Measurements from ENCODE around the gene ACOXL. TPM values are rescaled to one million over a fixed set of nuclear protein-coding genes. Genes with fewer than 3 reads are reported as not detected.

ACOXL gene
- total RNA-seq, 2 experiments from 2014 or later, result 0.20 to 0.96 TPM

DNA sequence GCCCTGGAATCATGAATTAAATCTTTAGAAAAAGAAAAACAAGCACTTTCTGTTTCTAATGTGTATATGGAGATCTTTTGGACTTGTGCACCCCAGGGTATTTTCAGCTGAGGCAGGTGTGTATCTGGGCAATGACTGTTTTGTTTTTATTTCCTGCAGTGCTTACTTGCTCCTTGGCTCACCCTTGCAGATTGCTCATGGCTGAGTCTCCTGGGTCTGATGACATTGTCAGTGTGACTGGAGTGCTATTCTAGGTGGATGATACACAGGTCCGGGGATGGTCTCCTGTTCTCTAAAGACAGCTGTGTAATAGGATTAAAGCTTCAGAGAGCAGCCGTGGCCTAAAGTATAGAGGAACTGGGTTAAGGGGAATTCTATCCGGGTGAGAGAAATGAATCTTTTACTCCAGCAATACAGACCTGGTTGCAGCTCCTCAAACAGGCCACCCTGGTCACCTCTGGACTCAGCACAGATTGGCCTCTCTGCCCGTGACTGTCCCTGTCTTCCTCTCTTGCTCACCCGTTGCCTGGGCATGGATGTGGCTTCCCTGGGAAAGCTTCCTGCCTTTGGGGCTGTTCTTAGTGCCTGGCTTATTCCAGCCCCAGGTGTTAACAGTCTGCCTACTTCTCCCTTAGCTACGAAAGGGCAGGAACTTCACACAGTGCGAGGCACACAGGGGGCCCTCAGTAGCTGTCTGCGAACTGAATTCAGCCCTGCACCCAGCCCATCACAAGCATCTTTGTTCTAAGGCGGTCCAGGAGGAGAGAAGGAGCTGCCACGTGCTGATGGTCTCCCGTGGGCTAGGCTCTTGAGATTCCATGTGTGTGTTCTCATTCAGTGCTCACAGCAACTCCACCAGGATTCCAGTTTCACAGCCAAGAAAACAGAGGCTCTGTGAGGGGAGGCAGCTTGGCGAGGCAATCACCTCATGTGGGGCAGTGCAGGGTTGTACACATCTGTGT is 84.3 kb downstream of the ACOXL start:
- Mint-ChIP-seq H3K36me3 (no peaks in the 10 kb centered on the region), H3K4me3 (no peak overlapping the region), H3K27ac (no peak overlapping the region), H3K27me3 (peaks cover 64% of the 10 kb centered on the region), H3K4me1 (peaks cover 8% of the 10 kb centered on the region), H3K9me3 (ENCODE audit: low read depth) (no peaks in the 10 kb centered on the region)
- no peak for ATAC-seq
- CTCF ChIA-PET, result no interaction called here
- no peak for DNase-seq

DNA sequence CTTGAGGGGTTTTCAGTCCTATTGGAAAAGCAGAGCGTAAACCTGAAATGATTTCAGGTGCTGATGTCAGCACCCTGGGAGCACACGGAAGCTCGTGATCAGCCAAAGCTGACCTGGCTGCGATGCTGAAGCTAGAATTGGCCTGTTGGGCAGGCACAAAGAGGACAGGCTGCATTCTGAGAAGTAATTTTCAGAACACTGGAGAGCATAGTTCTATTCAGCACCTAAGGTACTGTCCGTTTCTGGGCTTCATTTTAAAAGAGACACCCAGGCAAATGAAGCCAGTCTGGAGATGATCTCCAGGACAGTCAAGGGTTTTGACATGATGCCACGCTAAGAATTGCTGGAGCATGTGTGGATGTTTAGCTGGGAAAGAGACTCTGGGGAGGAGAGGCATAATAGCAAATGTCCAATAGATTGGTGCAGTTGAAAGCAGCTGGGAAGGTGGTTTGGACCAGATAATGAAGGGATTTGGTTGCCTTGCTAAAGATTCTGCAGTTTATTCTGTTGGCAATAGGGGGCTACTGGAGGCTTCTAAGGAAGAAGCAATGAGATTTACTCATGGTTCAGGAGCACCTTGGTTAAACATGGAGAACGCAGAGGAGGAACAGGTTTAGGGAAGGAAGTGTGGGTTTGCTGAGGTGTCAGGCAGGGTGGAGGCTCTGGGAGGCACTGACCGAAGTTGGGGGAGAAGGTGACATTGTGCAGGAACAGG is 86.6 kb downstream of the ACOXL start:
- Mint-ChIP-seq H3K36me3 (peaks cover 1% of the 10 kb centered on the region), H3K4me3 (no peak overlapping the region), H3K27me3 (peaks cover 64% of the 10 kb centered on the region), H3K9me3 (ENCODE audit: low read depth) (peaks cover 3% of the 10 kb centered on the region), H3K4me1 (peaks cover 3% of the 10 kb centered on the region), H3K27ac (no peak overlapping the region)
- CTCF ChIA-PET, result interaction anchor here (1.5 kb wide), 1 partner anchor 299 kb away, joined by 4 read pairs; no protein-coding TSS in a partner anchor
- ATAC-seq (no peak), DNase-seq (no peak)

DNA sequence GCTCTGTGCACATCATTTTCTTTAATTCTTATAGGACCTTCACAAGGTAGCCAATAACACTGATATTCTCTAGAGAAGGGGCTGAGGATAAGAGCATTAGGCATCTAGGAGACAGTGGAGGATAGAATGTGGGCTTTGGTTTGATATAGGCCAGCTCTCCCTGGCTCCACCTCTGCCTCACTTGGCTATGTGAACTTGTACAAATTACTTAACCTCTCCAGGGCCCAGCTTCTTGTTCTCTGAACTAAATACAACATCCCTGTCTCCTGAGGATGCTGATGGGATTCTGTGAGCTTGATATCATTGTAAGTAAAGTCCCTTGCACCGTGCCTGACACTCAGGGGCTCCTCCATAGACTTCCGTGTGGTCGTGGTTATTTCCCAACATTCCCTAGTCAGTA is 87.3 kb downstream of the ACOXL start:
- H3K27ac Mint-ChIP-seq, result no peak overlapping the region
- no peak overlapping the region for H3K4me3 Mint-ChIP-seq
- no peak for DNase-seq

DNA sequence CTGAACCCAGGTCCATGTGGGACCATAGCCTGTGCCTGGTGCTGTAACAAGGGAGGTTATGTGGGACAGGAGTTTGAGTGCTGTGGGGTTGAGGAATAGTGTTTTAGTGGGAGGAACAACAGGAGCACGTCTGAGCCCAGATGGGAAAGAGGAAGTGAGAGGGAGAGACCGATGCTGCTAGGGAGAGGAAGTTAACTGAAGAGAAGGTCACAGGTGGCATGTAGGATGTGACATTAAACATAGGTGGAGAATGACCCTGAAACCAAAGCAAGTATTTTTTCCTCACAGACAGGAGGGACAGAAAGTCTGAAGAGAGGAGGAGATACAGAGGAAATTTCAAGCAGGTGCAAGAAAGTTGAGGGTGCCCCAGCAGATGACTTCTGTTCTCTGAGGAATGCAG is 87.8 kb downstream of the ACOXL start:
- no peak for DNase-seq
- Mint-ChIP-seq H3K36me3 (peaks cover 1% of the 10 kb centered on the region), H3K9me3 (ENCODE audit: low read depth) (peaks cover 10% of the 10 kb centered on the region), H3K4me3 (no peak overlapping the region), H3K4me1 (peaks cover 3% of the 10 kb centered on the region), H3K27me3 (peaks cover 69% of the 10 kb centered on the region), H3K27ac (no peak overlapping the region)
- CTCF ChIA-PET, result interaction anchor here (1.2 to 1.5 kb wide), 2 partner anchors 33 to 297 kb away, joined by 3 to 4 read pairs; no protein-coding TSS in a partner anchor
- no peak for ATAC-seq

More for the DNA sequence above, 87.3 kb downstream of the ACOXL start:
- Mint-ChIP-seq H3K27me3 (peaks cover 68% of the 10 kb centered on the region), H3K36me3 (peaks cover 1% of the 10 kb centered on the region), H3K9me3 (ENCODE audit: low read depth) (peaks cover 6% of the 10 kb centered on the region), H3K4me1 (peaks cover 3% of the 10 kb centered on the region)
- no peak for ATAC-seq
- CTCF ChIA-PET, result interaction anchor here (1.5 kb wide), 1 partner anchor 298 kb away, joined by 4 read pairs; no protein-coding TSS in a partner anchor

DNA sequence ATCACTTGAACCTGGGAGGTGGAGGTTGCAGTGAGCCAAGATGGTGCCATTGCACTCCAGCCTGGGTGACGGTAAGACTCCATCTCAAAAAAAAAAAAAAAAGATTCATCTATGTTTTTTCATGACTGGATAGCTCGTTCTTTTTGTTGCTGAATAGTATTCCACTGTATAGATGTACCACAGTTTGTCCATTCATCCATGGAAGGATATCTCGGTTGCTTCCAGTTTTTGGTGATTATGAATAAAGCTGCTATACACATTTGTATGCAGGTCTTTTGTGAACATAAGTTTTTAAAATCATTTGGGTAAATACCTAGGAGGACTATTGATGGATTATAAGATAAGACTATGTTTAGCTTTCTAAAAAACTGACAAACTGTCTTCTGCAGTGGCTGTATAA is 90.8 kb downstream of the ACOXL start:
- H3K9me3 Mint-ChIP-seq (ENCODE audit: low read depth), result peaks cover 10% of the 10 kb centered on the region
- DNase-seq (no peak), ATAC-seq (no peak)
- H3K4me3 Mint-ChIP-seq, result no peak overlapping the region
- H3K27me3 Mint-ChIP-seq, result peaks cover 64% of the 10 kb centered on the region
- H3K36me3 Mint-ChIP-seq, result peaks cover 1% of the 10 kb centered on the region
- no peak overlapping the region for H3K27ac Mint-ChIP-seq
- peaks cover 5% of the 10 kb centered on the region for H3K4me1 Mint-ChIP-seq
- CTCF ChIA-PET, result interaction anchor here (0.7 to 1.2 kb wide), 2 partner anchors 11 to 17 kb away, joined by 3 to 4 read pairs; no protein-coding TSS in a partner anchor

DNA sequence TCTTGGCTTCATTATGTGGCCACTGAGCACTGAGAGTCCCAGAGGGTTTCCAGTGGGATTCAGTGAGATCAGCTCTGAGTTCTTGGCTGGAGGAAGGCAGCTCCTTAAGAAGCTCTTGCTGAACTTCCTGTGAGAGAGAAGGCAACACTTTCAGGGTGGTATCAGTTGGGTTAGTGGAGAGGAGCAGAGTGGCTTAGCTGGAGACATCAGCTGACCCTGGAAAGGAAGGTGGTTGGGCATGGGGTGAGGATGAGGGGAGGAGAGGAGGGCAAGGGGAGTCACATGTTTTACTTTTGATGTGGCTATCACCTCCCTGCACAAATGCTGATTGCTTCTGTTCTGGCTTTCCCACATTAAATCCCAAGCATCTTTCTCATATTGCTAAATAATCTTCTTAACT is 95.1 kb downstream of the ACOXL start:
- DNase-seq (no peak), ATAC-seq (no peak)
- H3K36me3 Mint-ChIP-seq, result peaks cover 1% of the 10 kb centered on the region
- CTCF ChIA-PET, result interaction anchor here (0.9 kb wide), 1 partner anchor 14 kb away, joined by 3 read pairs; no protein-coding TSS in a partner anchor
- H3K4me3 Mint-ChIP-seq, result no peak overlapping the region
- peaks cover 2% of the 10 kb centered on the region for H3K4me1 Mint-ChIP-seq
- peaks cover 51% of the 10 kb centered on the region for H3K27me3 Mint-ChIP-seq
- peaks cover 10% of the 10 kb centered on the region for H3K9me3 Mint-ChIP-seq (ENCODE audit: low read depth)
- no peak overlapping the region for H3K27ac Mint-ChIP-seq

DNA sequence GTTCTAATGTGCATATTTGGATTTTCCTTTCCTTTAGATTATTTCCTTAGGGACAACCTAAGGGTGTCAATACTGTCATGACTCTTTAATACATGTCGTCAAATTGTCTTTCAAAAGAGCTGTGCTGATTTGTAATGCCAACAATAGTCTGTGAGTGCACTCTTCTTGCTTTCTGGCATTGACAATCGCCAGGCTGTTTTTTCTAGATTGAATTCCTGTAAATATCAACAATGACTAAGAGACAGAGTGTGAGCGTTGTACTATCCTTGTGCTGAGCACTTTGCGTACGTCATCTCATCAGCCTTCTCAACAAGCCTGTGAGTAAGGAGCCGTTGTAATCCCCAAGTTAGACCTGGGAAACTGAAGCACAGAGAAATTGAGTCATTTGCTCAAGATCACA is 96.0 kb downstream of the ACOXL start:
- Mint-ChIP-seq H3K4me3 (no peak overlapping the region), H3K27me3 (peaks cover 55% of the 10 kb centered on the region), H3K36me3 (peaks cover 1% of the 10 kb centered on the region), H3K27ac (no peak overlapping the region), H3K9me3 (ENCODE audit: low read depth) (peaks cover 10% of the 10 kb centered on the region), H3K4me1 (peaks cover 2% of the 10 kb centered on the region)
- CTCF ChIA-PET, result no interaction called here
- DNase-seq (no peak), ATAC-seq (no peak)

DNA sequence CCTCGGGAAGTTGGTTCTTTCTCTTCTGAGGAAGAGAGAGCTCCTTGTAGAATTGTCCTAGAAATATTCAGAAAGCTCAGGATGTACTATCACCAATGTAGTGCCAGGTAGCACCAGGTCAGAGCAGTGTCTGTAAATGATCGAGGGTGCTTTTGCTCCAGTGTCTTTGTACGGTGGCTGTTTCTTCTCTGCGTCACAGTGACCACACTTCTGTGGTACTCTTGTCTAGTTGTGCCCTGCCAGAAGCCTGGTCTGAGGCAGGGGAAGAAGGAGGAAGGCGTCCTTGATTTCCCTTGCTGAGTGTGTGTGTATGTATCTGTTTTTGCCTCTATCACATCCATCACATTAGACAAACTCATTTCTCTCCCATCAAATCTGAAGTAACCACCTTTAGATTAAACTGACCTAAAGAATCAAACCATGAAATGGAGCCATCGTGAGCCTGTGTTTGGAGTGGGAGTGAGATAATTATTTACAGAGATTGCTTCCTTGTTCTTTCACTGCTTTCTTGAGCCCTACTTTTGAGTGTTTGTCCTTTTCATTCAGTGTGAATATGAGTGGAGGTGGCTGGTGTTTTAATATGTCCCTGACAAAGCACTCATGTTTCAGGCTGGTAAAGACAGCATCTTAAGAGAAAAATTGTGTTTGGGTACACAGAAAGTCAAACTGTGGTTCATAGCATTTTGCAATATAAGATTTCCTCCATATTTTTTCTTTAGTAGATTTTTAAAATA is 97.2 kb downstream of the ACOXL start:
- H3K4me1 Mint-ChIP-seq, result peaks cover 2% of the 10 kb centered on the region
- DNase-seq (no peak), ATAC-seq (no peak)
- H3K27ac Mint-ChIP-seq, result no peak overlapping the region
- CTCF ChIA-PET, result no interaction called here
- no peaks in the 10 kb centered on the region for H3K36me3 Mint-ChIP-seq
- H3K4me3 Mint-ChIP-seq, result no peak overlapping the region
- H3K27me3 Mint-ChIP-seq, result peaks cover 58% of the 10 kb centered on the region
- H3K9me3 Mint-ChIP-seq (ENCODE audit: low read depth), result peaks cover 5% of the 10 kb centered on the region

DNA sequence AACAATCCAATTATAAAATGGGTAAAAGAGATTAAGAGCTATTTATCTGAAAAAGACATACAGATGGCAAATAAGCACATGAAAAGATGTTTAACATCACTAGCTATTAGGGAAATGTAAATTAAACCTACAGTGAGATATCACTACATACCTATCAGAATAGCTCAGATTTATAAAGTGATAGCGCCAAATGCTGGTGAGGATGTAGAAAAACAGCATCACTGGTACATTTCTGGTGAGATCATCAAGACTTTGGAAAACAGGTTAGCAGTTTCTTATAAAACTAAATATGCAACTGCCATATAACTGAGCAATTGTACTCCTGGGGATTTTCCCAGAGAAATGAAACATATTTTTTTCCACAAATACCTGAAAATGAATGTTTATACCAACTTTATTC is 100.4 kb downstream of the ACOXL start:
- no peaks in the 10 kb centered on the region for H3K36me3 Mint-ChIP-seq
- peaks cover 43% of the 10 kb centered on the region for H3K27me3 Mint-ChIP-seq
- CTCF ChIA-PET, result no interaction called here
- ATAC-seq, result no peak
- no peaks in the 10 kb centered on the region for H3K9me3 Mint-ChIP-seq (ENCODE audit: low read depth)
- H3K4me3 Mint-ChIP-seq, result no peak overlapping the region
- no peaks in the 10 kb centered on the region for H3K4me1 Mint-ChIP-seq
- no peak for DNase-seq
- no peak overlapping the region for H3K27ac Mint-ChIP-seq

DNA sequence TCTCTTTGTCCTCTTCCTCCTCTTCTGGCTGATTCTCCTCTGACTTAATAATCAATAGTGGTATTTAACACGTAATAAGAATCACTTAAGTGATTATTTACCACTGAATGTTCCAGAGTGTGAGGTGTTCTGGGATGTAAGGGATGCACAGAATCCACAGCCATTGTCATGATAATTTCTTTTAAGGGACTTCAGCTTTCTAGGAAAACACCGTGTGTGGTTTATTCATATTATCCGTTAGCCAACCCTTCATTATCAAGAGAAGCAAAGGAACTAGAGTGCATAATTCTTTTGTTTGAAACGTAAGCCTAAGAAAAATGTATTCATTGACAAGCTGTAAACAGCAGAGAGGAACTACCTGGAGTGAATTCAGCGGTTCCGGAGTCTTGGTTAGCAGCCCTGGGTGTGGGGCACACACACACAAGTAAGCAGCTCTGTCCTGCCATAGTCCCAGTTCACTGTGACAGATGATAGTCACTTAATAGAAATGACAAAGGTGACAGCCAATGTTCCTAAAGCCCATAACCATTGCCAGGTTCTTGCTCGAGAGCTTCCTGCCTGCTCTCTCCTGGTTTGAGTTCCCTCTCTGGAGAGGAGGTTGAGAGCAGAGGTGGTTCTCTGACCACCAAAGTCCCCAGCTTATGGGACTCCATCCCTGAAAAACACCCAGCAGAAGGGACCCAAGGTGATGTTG is 101.9 kb downstream of the ACOXL start:
- no peak overlapping the region for H3K27ac Mint-ChIP-seq
- no peaks in the 10 kb centered on the region for H3K36me3 Mint-ChIP-seq
- DNase-seq (no peak), ATAC-seq (no peak)
- no peak overlapping the region for H3K4me3 Mint-ChIP-seq
- H3K27me3 Mint-ChIP-seq, result peaks cover 38% of the 10 kb centered on the region
- CTCF ChIA-PET, result interaction anchor here (1.0 kb wide), 1 partner anchor 29 kb away, joined by 3 read pairs; no protein-coding TSS in a partner anchor
- H3K4me1 Mint-ChIP-seq, result no peaks in the 10 kb centered on the region
- H3K9me3 Mint-ChIP-seq (ENCODE audit: low read depth), result no peaks in the 10 kb centered on the region

DNA sequence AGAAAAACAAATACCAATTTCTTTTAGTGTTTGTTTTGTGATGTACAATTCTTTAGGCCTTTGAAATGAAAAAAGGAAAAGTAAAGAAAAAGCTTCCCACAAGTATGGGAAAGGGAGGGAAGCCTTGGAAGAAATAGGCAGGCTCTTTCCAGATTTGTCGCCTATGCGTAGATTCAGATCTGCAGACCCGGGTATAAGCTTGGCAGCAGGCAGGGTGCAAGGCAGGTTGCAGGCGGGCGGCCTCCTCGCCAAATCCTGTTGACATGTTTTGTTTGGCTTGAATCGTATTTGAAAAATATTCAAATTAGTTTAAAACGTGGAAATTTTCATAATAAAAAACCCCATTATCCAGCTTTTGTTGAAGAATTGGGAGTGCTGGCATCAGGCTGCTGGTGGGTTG is 104.3 kb downstream of the ACOXL start:
- H3K4me1 Mint-ChIP-seq, result no peaks in the 10 kb centered on the region
- DNase-seq (no peak), ATAC-seq (no peak)
- H3K27me3 Mint-ChIP-seq, result peaks cover 39% of the 10 kb centered on the region
- H3K4me3 Mint-ChIP-seq, result no peak overlapping the region
- CTCF ChIA-PET, result interaction anchor here (1.0 kb wide), 2 partner anchors 10 to 40 kb away, joined by 3 read pairs; no protein-coding TSS in a partner anchor
- H3K9me3 Mint-ChIP-seq (ENCODE audit: low read depth), result no peaks in the 10 kb centered on the region
- H3K27ac Mint-ChIP-seq, result no peak overlapping the region
- H3K36me3 Mint-ChIP-seq, result no peaks in the 10 kb centered on the region

DNA sequence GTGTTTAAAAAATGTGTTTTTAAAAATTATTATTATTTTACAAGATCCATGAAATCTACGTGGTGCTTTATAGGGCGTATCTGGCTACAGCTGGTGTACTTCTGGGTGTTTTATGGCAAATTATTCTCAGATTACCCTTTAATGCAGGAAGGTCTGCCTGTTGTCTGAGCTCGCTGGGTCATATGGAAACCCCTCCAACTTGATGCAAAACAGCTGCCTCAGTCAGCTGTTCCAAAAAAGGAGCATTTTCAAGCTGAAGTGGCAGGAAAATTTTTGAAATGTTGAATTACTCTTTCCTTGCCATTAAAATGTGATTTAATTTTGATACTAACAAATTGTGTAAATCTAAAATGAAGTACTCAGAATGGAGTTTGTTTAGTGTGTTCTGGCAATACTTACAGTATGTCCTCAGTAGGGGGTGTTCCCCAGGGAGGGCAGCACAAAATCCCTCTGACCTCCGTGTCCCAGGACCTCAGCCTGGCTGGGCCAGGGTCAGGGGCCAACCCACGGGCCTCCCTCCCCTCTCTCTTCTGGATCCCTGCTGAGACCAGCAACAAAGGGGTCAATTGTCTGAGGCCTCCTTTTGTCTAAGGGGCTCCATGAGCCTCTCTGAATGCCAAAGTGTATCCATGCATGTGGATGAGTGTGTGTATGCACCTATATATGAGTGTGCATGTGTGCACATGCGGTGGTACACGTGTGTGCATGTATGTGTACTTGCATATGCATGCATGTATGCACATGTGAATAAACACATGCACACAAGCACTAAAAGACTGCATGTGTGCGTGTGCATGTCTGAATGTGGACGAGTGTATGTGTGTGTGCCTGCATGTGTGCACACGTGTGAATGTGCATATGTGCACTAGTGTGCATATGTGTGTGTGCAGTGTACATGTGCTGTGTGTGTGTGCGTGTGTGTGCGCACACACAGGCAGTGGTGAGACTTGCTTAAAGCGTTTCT is 105.4 kb downstream of the ACOXL start:
- CTCF ChIA-PET, result interaction anchor here (1.0 kb wide), 1 partner anchor 9 kb away, joined by 3 read pairs; no protein-coding TSS in a partner anchor
- no peak overlapping the region for H3K27ac Mint-ChIP-seq

More for the DNA sequence above, 105.4 kb downstream of the ACOXL start:
- Mint-ChIP-seq H3K9me3 (ENCODE audit: low read depth) (no peaks in the 10 kb centered on the region), H3K4me3 (no peak overlapping the region), H3K27me3 (peaks cover 46% of the 10 kb centered on the region), H3K36me3 (no peaks in the 10 kb centered on the region), H3K4me1 (no peaks in the 10 kb centered on the region)
- ATAC-seq, result no peak
- DNase-seq, result no peak

Data from activated CD8-positive, alpha-beta memory T cell treated with anti-CD3 and anti-CD28 coated beads, Interleukin-2, amount 10 ng/mL, durations not matched to agents 7 days and 5 days (primary cell).